DMS153 (cell line): ENCODE data around the gene ADARB1.

Experiments used
- DNase-seq: peaks from one replicate; lab custom pipeline; 2025; lab: John Stamatoyannopoulos, UW

The ADARB1 gene

DNA sequence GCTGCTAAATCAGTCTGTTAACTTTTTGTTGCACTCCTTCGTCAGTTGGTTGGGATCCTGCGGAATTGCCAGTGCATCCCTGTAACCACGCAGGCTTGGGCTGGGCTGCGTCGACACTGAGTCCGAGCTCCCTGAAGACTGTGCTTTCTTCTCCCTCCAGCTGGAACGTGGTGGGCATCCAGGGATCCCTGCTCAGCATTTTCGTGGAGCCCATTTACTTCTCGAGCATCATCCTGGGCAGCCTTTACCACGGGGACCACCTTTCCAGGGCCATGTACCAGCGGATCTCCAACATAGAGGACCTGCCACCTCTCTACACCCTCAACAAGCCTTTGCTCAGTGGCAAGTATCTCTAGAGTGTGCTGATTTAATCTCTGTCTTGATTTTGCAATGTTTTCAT, 130.0 kb downstream of the ADARB1 start:
- no peak for DNase-seq

DNA sequence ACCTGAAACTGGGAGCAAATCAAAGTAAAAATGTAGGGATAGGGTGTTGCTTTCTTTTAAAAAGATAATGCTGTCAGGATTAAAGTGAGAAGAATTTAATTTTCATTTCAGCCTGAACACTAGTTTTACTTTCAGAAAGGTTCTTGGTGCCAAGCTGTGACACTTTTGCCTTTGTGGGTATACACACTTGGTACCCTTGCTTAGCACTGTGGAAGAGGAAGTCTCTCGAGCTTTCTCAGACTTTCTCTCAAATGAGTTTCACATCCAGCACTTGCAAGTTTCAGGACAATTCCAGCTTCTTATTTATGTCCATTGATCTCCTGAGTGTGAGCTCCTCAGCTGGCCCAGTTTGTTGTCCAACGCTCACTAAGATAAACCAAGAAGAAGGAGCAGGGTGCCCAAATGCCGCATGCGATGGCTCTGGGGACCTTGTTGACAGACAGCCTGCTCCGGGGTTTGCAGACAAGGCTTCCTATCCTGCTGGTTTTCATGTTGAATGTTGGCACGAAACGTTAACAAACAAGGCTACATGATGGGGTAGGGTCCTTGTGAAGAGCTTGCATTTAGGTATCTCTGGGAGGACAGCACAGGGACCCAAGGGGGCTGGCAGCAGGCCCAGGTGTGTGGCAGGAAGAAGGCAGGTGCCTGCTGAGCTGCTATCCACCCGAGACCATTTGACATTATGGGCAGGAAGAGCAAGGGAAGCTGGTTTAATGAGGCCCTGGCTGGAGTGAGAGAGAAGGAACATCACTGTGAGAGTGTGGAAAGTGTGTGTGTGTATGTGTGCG, 133.7 kb downstream of the ADARB1 start:
- no peak for DNase-seq

DNA sequence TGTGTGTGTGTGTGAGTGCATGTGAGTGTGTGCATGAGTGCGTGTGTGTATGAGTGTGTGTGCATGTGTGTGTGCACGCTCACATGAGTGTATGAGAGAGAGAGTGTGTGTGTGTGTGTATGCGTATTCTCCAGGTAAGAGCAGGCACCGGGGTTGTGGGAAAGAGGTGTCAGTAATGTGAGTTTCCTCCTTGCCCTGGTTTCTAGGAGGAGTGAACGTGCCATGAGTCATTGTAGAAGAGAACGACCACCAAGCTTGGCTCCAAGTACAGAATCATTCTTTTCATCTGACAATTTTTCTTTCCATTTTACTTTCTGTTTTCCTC, 134.2 kb downstream of the ADARB1 start:
- DNase-seq: no peak

DNA sequence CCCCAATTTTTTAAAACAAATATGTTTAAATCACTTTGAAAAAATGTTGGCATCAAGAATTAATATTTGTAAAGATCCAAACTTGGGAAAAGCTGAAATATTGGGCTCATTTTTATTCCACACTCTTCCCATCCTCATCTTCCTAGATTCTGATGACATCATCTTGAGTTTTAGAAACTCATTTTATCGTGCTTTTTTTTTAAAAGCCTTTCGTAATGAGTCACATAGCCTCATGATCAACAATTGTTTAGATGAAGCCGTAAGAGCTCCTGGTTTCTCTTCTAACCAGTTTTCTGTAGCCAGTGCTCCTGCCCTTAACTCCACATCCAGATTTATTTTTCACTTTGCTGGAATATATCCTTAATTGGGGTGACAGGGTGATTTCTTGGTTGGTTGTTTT, 134.7 kb downstream of the ADARB1 start:
- no peak for DNase-seq

DNA sequence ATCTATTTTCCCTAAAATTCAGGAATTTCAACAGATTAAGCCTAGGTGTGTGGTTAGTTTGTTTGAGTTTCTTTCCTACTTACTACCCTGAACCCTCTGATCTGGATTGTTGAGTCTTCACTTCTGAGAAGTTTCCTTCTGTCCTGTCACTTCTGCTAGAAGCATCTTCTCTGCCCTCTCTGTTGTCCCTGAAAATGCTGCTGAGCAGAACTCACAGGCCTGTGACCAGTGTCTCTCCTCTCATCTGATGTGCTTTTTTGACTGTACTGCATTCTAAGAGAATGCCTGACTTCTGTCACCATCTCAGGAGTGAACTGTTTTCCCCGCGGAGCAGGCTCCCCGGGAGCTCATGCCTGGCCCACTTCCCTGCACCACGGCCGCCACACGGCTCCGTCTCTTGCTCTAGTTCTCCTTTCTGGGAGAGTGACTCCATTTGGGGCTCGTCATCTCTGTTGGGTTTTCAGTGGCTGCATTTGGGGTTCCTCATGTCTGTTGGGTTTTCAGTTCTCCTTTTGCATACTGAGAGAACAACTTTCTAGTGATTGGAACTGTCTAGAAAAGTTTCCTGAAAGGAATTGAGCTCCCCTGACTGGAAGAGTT, 135.4 kb downstream of the ADARB1 start:
- DNase-seq: no peak

DNA sequence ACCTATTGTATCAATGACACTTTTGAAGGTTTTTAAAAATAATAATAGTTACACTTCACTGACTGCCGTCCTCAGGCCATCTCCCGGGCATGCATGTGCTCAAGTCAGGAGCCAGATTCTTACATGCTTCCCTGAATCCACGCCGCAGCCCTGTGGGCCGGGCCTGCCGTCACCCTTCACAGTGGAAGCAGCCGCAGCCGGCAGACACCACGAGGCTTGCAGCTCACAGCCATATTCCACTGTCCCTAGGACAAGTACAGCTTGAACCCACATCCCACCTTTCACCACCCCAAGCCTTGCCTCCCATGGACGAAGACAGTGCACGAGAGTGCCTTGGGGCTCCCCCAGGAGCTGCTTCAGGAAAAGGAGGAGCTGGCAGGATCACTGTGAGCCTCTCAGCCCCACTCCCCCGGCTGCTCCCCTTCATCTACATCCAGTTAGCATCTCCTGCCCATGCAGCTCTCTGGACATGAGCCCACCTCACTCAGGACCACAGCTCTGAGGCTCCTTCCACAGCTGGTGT, 136.1 kb downstream of the ADARB1 start:
- no peak for DNase-seq

DNA sequence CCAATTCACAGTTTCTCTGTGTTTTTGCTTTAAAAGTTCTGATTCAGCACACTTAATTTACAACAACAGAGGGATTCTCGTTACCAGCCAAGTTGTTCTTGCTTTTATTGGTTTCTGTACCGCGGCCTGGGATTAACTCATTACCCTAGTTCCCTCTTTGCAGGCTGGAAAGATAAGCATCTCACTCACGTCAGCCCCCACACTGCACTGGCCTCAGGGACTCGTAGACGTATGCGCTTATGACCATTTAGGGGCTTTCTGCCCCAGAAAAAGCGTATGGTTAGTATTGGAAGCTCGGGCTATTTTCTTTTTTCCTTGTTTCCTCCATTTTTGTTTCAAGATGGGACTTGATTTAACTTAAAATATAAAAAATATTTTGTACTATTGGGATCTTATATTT, 137.3 kb downstream of the ADARB1 start:
- DNase-seq: no peak

DNA sequence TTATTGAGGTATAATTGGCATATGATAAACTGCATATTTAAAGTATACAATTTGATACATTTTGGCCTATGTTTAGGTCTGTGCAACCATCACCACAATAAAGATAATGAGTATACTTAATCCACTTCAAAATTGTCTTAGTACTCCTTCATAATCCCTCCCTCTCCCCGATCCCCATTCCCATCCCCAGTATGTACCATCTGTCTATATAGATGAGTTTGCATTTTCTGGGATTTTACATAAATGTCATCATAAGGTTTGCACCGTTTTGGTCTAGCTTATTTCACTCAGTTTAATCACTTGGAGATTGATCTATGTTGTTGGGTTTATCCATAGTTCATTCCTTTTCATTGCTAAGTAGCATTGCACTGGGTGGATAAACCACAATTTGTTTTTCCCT, 139.0 kb downstream of the ADARB1 start:
- no peak for DNase-seq

DNA sequence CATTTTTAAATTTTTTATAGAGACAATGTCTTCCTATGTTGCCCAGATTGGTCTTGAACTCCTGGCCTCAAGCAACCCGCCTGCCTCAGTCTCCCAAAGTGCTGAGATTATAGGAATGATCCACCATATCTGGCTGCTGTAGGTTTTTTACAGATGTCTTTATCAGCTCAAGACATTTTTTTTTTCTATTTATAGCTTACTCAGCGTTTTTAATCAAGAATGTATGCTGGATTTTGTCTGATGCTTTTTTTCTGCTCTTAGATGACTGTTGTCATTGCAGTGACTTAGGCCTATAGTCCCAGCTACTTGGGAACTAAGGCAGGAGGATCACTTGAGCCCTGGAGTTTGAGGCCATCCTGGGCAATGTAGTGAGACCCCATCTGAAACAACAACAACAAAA, 140.8 kb downstream of the ADARB1 start:
- no peak for DNase-seq

DNA sequence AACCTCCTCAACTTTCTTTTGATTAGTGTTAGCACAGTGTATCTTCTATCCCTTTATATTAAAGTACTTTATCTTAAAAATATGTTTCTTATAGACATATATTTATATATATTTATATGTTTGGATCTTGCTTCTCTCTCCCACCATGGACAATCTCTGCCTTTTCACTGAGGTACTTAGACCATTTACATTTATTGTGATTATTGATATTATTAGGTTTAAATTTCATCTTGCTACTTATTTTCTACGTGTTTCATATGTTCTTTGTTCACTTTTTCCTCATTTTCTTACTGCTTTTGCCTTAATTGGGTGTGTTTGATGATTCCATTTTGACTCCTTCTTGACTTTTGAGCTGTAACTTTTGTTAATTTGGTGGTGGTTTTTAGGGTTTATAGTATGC, 142.6 kb downstream of the ADARB1 start:
- DNase-seq: no peak

DNA sequence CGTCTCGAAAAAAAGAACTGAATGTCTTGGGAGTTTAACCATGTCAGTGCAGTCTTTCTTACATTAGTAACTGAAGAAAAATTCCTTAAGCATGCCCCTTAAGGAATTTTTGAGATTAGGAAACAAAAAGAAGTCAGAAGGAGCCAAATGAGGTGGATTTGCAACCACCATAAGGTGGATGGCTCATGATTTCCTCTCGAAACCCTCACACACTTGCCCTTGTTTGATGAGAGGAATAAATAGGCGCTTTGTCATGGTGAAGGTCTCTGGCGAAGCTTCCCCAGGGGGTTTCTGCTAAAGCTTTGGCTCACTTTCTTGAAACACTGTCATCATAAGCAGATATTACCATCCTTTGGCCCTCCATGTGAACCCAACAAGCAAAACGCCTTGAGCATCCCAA, 145.1 kb downstream of the ADARB1 start:
- no peak for DNase-seq

DNA sequence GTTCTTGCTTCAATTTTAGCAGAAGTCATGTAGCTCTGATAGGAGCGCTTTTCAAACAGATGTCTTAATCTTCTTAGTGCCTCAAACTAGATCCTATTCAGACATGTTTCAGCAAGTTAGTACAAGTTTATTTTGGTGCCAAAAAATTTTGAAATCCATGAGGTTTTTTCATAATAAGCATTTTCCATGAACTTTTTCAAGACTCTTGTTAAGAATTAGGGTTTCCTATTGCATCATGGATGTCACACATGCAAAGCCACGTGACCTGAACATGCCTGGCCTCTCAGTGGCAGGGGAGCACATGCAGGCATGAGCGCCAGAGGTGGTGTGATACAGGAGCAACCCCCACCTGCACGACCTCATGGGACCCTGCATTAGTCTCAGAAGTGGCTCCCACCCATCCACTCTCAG, 145.7 kb downstream of the ADARB1 start:
- no peak for DNase-seq

DNA sequence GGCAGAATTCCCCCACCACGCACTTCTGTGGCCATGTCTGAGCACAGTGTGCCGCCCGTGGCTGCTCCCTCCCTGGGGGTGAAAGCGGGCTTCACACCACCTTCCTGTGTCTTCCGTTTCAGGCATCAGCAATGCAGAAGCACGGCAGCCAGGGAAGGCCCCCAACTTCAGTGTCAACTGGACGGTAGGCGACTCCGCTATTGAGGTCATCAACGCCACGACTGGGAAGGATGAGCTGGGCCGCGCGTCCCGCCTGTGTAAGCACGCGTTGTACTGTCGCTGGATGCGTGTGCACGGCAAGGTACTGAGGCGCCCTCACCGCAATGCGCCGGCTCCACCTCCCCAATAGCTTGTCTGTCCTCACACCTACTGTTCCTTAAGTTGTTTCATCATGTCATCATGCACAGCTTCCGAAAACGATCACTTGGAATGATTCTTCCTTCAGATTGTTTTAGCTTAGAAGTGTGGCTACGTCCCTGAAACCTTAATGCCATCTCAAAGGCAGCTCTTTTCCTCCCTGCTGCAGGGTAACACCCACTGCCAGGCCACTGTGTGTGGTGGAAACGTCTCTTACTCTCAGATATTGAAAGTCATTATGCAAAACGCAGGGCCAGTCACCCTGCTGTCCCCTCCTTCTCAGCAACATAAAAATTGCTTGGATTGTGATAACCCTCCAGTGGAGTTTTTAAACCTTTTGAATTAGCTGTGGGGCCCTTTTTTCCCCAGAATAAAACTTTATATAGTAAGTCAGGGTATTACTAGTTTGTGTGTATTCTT, 146.5 kb downstream of the ADARB1 start:
- DNase-seq: no peak

DNA sequence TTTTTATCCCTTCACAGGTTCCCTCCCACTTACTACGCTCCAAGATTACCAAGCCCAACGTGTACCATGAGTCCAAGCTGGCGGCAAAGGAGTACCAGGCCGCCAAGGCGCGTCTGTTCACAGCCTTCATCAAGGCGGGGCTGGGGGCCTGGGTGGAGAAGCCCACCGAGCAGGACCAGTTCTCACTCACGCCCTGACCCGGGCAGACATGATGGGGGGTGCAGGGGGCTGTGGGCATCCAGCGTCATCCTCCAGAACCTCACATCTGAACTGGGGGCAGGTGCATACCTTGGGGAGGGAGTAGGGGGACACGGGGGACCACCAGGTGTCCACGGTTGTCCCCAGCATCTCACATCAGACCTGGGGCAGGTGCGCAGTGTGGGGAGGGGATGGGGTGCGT, 147.6 kb downstream of the ADARB1 start:
- no peak for DNase-seq

DNA sequence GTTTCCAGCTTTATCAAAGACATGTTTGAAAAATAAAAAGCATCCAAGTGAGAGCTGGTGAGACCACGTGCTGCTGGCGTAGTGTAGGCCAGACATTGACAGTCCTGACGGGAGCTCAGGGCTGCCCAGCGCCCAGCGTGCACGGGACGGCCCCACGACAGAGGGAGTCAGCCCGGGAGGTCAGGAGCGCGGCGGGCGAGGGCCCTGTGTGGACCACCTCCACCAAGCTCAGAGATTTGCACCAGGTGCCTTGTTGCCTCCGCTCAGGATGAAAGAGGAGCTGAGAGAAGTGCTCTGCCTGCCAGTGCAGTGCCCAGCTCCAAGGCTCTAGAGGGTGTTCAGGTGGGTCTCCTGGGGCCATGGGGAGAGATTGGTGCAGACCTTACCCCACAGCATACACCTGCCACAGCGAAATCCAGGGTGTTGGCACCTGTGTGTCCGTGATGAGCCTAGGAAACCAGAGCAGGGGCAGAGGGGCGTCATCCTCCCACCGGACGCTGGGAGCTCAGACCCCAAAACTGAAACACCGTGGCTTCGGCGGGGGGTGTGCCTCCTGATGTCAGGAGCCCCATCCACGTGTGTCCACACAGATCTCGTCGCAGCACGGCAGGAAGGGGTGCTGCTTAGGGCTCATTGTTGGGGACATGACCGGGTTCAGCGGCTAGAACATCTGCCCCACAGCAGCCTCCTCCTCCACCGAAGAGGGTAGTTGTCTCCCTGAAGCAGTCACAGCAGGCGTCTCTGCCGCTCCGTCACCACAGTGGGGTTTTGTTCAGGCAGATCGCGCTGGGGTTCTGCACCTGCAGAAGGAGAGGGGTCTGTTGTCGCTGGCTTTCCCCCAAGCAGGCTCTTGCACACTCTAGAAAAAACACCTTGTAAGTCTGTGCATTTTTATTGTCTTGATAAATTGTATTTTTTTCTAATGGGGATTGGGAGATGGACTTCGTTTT, 149.1 kb downstream of the ADARB1 start:
- DNase-seq: no peak

DNA sequence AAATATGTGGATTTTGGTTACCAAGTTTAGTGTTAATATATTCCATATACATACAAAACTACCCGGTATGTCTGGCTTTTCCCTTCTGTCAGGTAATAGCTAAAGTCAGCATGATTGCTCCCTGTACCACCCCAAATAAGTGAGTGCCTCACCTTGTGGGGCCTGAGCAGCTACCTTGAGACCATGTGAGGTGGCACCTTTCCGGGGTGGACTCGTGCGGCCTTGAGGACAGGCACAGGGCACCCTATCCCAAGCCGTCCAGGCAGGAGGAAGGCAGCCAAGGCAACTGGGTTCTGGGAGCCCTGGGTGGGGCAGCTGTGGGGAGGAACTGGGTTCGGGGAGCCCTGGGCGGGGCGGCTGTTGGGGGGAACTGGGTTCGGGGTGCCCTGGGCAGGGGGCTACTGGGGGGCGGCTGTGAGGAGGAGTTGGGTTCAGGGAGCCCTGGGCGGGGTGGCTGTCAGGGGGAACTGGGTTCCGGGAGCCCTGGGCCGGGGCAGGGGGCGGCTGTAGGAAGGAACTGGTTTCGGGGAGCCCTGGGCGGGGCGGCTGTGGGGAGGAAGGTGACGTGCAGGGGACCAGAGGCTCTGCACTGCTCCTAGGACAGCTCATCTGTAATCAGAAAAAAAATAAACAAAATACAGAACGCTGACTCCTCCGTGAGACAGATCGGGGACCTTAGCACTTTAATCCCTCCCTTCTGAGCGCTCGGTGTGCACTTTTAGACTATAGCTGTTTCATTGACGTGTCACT, 150.0 kb downstream of the ADARB1 start:
- DNase-seq: no peak

DNA sequence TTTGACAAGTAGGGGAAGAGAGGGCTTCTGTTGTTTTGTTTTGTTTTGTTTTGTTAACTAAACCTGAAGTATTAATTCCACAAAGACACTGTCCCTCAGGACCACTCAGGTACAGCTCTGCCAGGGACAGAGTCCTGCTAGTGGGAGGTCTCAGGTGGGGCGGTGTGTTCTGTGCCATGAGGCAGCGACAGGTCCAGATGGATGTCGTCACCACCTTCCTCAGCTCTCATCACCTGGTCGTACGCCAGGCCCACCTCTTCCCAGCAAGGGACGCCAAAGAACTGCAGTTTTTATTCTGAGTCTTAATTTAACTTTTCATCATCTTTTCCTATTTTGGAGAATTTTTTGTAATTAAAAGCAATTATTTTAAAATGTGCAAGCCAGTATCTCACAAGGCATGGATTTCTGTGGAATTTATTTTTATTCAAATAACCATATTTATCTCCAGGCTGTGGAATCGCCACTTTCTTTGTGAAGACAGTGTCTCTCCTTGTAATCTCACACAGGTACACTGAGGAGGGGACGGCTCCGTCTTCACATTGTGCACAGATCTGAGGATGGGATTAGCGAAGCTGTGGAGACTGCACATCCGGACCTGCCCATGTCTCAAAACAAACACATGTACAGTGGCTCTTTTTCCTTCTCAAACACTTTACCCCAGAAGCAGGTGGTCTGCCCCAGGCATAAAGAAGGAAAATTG, 150.8 kb downstream of the ADARB1 start:
- no peak for DNase-seq

DNA sequence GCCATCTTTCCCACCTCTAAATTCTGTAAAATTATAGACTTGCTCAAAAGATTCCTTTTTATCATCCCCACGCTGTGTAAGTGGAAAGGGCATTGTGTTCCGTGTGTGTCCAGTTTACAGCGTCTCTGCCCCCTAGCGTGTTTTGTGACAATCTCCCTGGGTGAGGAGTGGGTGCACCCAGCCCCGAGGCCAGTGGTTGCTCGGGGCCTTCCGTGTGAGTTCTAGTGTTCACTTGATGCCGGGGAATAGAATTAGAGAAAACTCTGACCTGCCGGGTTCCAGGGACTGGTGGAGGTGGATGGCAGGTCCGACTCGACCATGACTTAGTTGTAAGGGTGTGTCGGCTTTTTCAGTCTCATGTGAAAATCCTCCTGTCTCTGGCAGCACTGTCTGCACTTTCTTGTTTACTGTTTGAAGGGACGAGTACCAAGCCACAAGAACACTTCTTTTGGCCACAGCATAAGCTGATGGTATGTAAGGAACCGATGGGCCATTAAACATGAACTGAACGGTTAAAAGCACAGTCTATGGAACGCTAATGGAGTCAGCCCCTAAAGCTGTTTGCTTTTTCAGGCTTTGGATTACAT, 151.5 kb downstream of the ADARB1 start:
- no peak for DNase-seq

DNA sequence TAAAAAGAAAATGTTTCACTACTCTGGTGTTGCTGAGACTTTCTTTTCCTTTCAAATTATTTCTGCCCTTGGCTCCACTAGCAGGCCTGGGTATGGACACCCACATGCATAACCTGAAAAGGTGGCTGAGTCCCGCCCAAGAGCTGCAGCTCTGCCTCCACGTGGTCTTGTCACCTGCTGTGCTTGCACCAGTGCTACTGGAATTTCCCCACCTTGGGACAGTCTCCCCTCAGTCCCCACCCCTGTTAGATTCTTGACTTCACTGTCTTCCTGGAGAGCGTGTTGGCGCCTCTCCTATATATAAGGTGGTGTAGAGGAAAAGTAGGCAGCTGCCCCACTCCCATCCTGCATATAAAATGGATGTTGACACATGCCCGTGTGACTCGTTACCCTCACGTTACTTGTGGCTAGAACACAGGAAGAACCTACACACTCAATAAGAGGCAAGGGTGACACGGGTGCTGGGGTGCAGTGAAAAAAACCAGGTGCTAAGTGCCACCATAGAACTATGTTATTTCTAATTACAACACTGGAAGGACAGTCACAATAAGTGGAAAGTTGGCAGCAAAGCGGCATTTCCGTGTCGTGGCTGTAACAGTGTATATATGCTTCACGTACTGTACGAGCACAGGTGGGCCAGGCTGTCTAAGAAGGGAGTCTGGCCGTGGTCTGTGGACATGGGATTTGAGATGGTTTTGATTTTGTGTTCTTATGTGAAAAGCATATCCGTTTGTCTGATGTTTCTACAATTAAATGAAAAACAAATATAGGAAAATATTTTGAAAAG, 152.4 kb downstream of the ADARB1 start:
- DNase-seq: no peak
